Measurements from ENCODE around the gene GADD45GIP1. TPM values are rescaled to one million over a fixed set of nuclear protein-coding genes. Genes with fewer than 3 reads are reported as not detected.

The GADD45GIP1 gene
- total RNA-seq, 1 experiment from 2014 or later = 47.5 TPM

DNA sequence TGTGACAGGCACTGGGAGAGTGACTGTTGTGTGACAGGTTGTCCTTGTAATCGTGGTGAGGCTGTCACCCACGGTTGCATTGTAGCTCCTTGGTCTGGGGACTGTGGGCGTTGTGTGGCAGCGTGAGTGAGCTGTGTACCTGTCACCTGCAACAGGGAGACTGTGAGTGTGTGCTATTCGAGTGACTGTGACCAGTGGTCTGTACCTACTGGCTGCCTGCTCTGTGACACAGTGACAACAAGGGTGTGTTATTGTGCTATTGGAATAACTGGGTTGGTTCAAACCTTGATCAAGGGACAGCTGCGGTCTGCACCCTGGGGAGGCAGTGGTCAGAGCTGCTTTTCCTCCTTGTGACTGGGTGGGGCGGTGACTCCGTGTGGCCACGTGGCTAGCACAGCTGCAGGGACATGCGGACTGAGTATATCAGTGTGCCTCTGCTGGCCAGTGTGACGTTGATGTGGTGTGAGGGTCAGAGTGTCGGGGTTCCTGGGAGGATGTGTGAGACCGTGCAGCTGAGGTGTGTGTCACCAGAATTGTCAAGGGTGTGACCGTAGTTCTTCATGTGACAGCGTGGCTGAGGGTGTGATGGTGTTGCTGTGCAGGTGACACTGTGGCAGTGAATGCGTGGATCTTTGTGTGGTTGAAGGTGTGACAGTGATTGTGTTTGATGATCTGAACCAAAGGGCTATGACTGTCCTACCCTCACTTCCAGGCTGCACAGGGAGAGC lies 28.2 kb upstream of the GADD45GIP1 start:
- no peak for DNase-seq (ENCODE audit: unreplicated experiment)
- TF ChIP-seq, protein P1, sequence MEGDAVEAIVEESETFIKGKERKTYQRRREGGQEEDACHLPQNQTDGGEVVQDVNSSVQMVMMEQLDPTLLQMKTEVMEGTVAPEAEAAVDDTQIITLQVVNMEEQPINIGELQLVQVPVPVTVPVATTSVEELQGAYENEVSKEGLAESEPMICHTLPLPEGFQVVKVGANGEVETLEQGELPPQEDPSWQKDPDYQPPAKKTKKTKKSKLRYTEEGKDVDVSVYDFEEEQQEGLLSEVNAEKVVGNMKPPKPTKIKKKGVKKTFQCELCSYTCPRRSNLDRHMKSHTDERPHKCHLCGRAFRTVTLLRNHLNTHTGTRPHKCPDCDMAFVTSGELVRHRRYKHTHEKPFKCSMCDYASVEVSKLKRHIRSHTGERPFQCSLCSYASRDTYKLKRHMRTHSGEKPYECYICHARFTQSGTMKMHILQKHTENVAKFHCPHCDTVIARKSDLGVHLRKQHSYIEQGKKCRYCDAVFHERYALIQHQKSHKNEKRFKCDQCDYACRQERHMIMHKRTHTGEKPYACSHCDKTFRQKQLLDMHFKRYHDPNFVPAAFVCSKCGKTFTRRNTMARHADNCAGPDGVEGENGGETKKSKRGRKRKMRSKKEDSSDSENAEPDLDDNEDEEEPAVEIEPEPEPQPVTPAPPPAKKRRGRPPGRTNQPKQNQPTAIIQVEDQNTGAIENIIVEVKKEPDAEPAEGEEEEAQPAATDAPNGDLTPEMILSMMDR (IDR thresholded peaks at IDR 0.05; ENCODE audit: unreplicated experiment) = no peak
- CTCF ChIA-PET = interaction anchor here (0.5 to 12.6 kb wide), 13 partner anchors 8 to 1693 kb away, joined by 3 to 334 read pairs (median 4); no protein-coding TSS in a partner anchor
- peaks cover 6% of the 10 kb centered on the region for H3K4me1 Mint-ChIP-seq (ENCODE audit: insufficient read depth, unreplicated experiment)
- BruUV-seq (replicated peaks) = no TSS peak
- H3K36me3 Mint-ChIP-seq (ENCODE audit: insufficient read depth, unreplicated experiment) = no peaks in the 10 kb centered on the region
- H3K27me3 Mint-ChIP-seq (ENCODE audit: insufficient read depth, unreplicated experiment) = no peaks in the 10 kb centered on the region
- POLR2A ChIA-PET = interaction anchor here (0.6 kb wide), 2 partner anchors 45 to 57 kb away, joined by 3 read pairs; no protein-coding TSS in a partner anchor
- H3K4me3 Mint-ChIP-seq (ENCODE audit: unreplicated experiment) = no peak overlapping the region
- H3K27ac Mint-ChIP-seq (ENCODE audit: low read depth, unreplicated experiment) = no peak overlapping the region
- no peaks in the 10 kb centered on the region for H3K9me3 Mint-ChIP-seq (ENCODE audit: unreplicated experiment)
- intact Hi-C loops (cut with micrococcal nuclease) = no loop called here

DNA sequence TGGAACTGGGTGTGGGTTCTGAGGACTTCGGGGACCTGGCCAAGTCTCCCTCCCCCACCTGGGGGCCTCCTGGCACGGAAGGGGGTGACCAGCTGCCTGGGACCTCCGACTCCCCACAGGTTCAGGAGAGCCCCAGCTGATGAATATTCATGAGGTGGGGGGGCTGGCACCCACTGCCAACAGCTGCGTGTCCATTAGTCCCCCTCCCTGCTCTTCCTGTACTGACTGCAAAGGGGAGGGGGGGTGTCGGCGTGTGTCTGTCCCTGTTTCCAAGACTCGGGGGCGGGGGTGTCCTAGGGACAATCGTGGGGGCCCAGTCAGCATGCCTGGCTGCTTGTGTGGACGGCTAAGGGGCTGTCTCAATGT lies 27.6 kb upstream of the GADD45GIP1 start:
- no peak for DNase-seq (ENCODE audit: unreplicated experiment)
- intact Hi-C loops (cut with micrococcal nuclease) = no loop called here
- POLR2A ChIA-PET = interaction anchor here (0.6 to 1.2 kb wide), 2 partner anchors 46 to 109 kb away, joined by 3 to 4 read pairs; no protein-coding TSS in a partner anchor
- BruUV-seq (replicated peaks) = no TSS peak
- TF ChIP-seq, protein P1 (IDR thresholded peaks at IDR 0.05; ENCODE audit: unreplicated experiment) = no peak
- Mint-ChIP-seq H3K9me3 (ENCODE audit: unreplicated experiment) (no peaks in the 10 kb centered on the region), H3K27ac (ENCODE audit: low read depth, unreplicated experiment) (no peak overlapping the region), H3K4me3 (ENCODE audit: unreplicated experiment) (no peak overlapping the region), H3K4me1 (ENCODE audit: insufficient read depth, unreplicated experiment) (peaks cover 6% of the 10 kb centered on the region), H3K36me3 (ENCODE audit: insufficient read depth, unreplicated experiment) (no peaks in the 10 kb centered on the region), H3K27me3 (ENCODE audit: insufficient read depth, unreplicated experiment) (no peaks in the 10 kb centered on the region)
- CTCF ChIA-PET = interaction anchor here (0.5 to 12.6 kb wide), 7 partner anchors 19 to 196 kb away, joined by 3 to 334 read pairs (median 5); no protein-coding TSS in a partner anchor

DNA sequence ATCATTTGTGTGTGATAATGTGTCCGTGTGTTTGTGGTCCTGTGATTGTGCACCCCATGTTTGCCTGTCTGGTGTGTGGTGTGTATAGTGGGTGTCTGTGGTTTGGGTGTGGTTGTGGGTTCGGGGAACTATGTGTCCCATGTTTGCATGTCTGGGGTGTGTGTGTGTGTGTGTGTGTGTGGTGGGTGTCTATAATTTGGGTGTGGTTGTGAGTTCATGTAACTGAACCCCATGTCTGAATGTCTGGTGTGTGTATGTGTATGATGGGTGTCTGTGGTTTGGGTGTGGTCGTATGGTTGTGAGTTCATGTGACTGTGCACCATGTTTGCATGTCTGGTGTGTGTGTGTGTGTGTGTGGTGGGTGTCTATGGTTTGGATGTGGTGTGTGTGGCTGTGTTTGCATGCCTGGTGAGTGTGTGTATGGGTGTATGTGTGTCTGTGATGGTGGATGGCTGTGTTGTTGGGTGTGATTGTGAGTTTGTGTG lies 27.2 kb upstream of the GADD45GIP1 start:
- intact Hi-C loops (cut with micrococcal nuclease) = no loop called here
- Mint-ChIP-seq H3K4me3 (ENCODE audit: unreplicated experiment) (no peak overlapping the region), H3K9me3 (ENCODE audit: unreplicated experiment) (no peaks in the 10 kb centered on the region), H3K36me3 (ENCODE audit: insufficient read depth, unreplicated experiment) (no peaks in the 10 kb centered on the region), H3K27ac (ENCODE audit: low read depth, unreplicated experiment) (no peak overlapping the region), H3K4me1 (ENCODE audit: insufficient read depth, unreplicated experiment) (peaks cover 6% of the 10 kb centered on the region), H3K27me3 (ENCODE audit: insufficient read depth, unreplicated experiment) (no peaks in the 10 kb centered on the region)
- ChIA-PET POLR2A (interaction anchor here (0.6 to 1.2 kb wide), 3 partner anchors 77 to 193 kb away, joined by 3 to 4 read pairs (median 3); partner anchors contain the start of gene JUNB), CTCF (interaction anchor here (0.6 to 12.6 kb wide), 9 partner anchors 15 to 196 kb away, joined by 3 to 334 read pairs (median 3); no protein-coding TSS in a partner anchor)
- DNase-seq (ENCODE audit: unreplicated experiment) = no peak
- no TSS peak for BruUV-seq (replicated peaks)
- TF ChIP-seq, protein P1 (IDR thresholded peaks at IDR 0.05; ENCODE audit: unreplicated experiment) = no peak

- POLR2A ChIA-PET = interaction anchor here (0.6 to 1.2 kb wide), 3 partner anchors 78 to 192 kb away, joined by 3 to 4 read pairs (median 3); partner anchors contain the start of gene JUNB
- Mint-ChIP-seq H3K4me1 (ENCODE audit: insufficient read depth, unreplicated experiment) (peaks cover 6% of the 10 kb centered on the region), H3K36me3 (ENCODE audit: insufficient read depth, unreplicated experiment) (no peaks in the 10 kb centered on the region), H3K27me3 (ENCODE audit: insufficient read depth, unreplicated experiment) (no peaks in the 10 kb centered on the region), H3K9me3 (ENCODE audit: unreplicated experiment) (no peaks in the 10 kb centered on the region), H3K27ac (ENCODE audit: low read depth, unreplicated experiment) (no peak overlapping the region), H3K4me3 (ENCODE audit: unreplicated experiment) (no peak overlapping the region)
- no TSS peak for BruUV-seq (replicated peaks)
- peak; percentile 74 for DNase-seq (ENCODE audit: unreplicated experiment)
- TF ChIP-seq, protein P1 (IDR thresholded peaks at IDR 0.05; ENCODE audit: unreplicated experiment) = peak; percentile 94
- intact Hi-C loops (cut with micrococcal nuclease) = loop anchor here (1.0 to 2.0 kb wide), 2 partner anchors 51 to 78 kb away; no protein-coding TSS in a partner anchor
- CTCF ChIA-PET = interaction anchor here (0.6 to 12.6 kb wide), 8 partner anchors 16 to 145 kb away, joined by 3 to 334 read pairs (median 3); no protein-coding TSS in a partner anchor
Measured at GRCh38 chr19:12983542-12984142, 26.6 kb upstream of the GADD45GIP1 start.
